H9 (cell line): Measurements from ENCODE around the gene SEL1L2. TPM values are rescaled to one million over a fixed set of nuclear protein-coding genes. Genes with fewer than 3 reads are reported as not detected.

ENCODE experiments used
- DNase-seq: peaks from one replicate; pipeline ENCODE4 v3.0.0-alpha.2; 2017
- H2AFZ ChIP-seq: one replicate; pipeline ENCODE4 v1.6.1; 2013; ENCODE audit warnings: mild to moderate bottlenecking, low read length, control low read depth, moderate library complexity
- H2AK5ac ChIP-seq: 2 replicates; pipeline ENCODE4 v1.6.1; 2013; ENCODE audit warnings: low read length, control low read depth, mixed read lengths; ENCODE audit not compliant: insufficient read length
- H2BK120ac ChIP-seq: one replicate; pipeline ENCODE4 v1.6.1; 2013; ENCODE audit warnings: low read depth, mild to moderate bottlenecking, low read length, control low read depth, inconsistent platforms; ENCODE audit not compliant: poor library complexity, severe bottlenecking
- H2BK12ac ChIP-seq: 2 replicates; pipeline ENCODE4 v1.6.1; 2013; ENCODE audit warnings: low read length, control low read depth, mixed read lengths, low read depth; ENCODE audit not compliant: insufficient read length
- H2BK15ac ChIP-seq: 2 replicates; pipeline ENCODE4 v1.6.1; 2013; ENCODE audit warnings: low read depth, low read length, control low read depth
- H2BK20ac ChIP-seq: one replicate; pipeline ENCODE4 v1.6.1; 2013; ENCODE audit warnings: low read depth, mild to moderate bottlenecking, low read length, control low read depth, inconsistent platforms; ENCODE audit not compliant: poor library complexity, severe bottlenecking
- H2BK5ac ChIP-seq: 2 replicates; pipeline ENCODE4 v1.6.1; 2013; ENCODE audit warnings: low read length, control low read depth, mixed read lengths; ENCODE audit not compliant: insufficient read length
- H3K14ac ChIP-seq: 2 replicates; pipeline ENCODE4 v1.6.1; 2013; ENCODE audit warnings: low read length, control low read depth; ENCODE audit not compliant: insufficient read depth
- H3K18ac ChIP-seq: 2 replicates; pipeline ENCODE4 v1.6.1; 2013; ENCODE audit warnings: low read depth, mild to moderate bottlenecking, mixed read lengths, low read length, control low read depth; ENCODE audit not compliant: insufficient read length
- H3K23ac ChIP-seq: 2 replicates; pipeline ENCODE4 v1.6.1; 2013; ENCODE audit warnings: low read length, control low read depth, mixed read lengths, low read depth; ENCODE audit not compliant: insufficient read length
- H3K23me2 ChIP-seq: 2 replicates; pipeline ENCODE4 v1.6.1; 2013; ENCODE audit warnings: low read depth, mild to moderate bottlenecking, mixed read lengths, low read length, control low read depth; ENCODE audit not compliant: insufficient read length, poor library complexity, severe bottlenecking
- H3K27ac ChIP-seq: 2 replicates; pipeline ENCODE4 v1.5.1; 2013; ENCODE audit warnings: low read length, control low read depth, mixed read lengths, low read depth; ENCODE audit not compliant: insufficient read length
- H3K27me3 ChIP-seq: 2 replicates; pipeline ENCODE4 v1.6.1; 2013; ENCODE audit warnings: low read length, control low read depth, inconsistent platforms; ENCODE audit not compliant: insufficient read depth
- H3K4ac ChIP-seq: 2 replicates; pipeline ENCODE4 v1.6.1; 2013; ENCODE audit warnings: low read depth, mild to moderate bottlenecking, control low read depth, inconsistent platforms, low read length, moderate library complexity
- H3K4me1 ChIP-seq: 2 replicates; pipeline ENCODE4 v1.6.1; 2013; ENCODE audit warnings: low read length, control low read depth, inconsistent platforms; ENCODE audit not compliant: insufficient read depth
- H3K4me2 ChIP-seq: 2 replicates; pipeline ENCODE4 v1.6.1; 2013; ENCODE audit warnings: low read length, control low read depth, mixed read lengths; ENCODE audit not compliant: insufficient read length, insufficient read depth
- H3K56ac ChIP-seq: 2 replicates; pipeline ENCODE4 v1.6.1; 2013; ENCODE audit warnings: low read depth, mild to moderate bottlenecking, mixed read lengths, low read length, control low read depth; ENCODE audit not compliant: insufficient read length
- H3K79me1 ChIP-seq: 2 replicates; pipeline ENCODE4 v1.6.1; 2013; ENCODE audit warnings: low read depth, mild to moderate bottlenecking, moderate library complexity, low read length, control low read depth, inconsistent platforms; ENCODE audit not compliant: insufficient read depth, poor library complexity, severe bottlenecking
- H3K79me2 ChIP-seq: 2 replicates; pipeline ENCODE4 v1.6.1; 2013; ENCODE audit warnings: low read length, control low read depth, inconsistent platforms; ENCODE audit not compliant: insufficient read depth
- H3K9ac ChIP-seq: 2 replicates; pipeline ENCODE4 v1.6.1; 2013; ENCODE audit warnings: low read length, control low read depth, mixed read lengths; ENCODE audit not compliant: insufficient read length; ENCODE audit errors: extremely low read depth
- H3K9me3 ChIP-seq: one replicate; pipeline ENCODE4 v1.6.1; 2013; ENCODE audit warnings: low read depth, low read length, inconsistent platforms; ENCODE audit not compliant: control insufficient read depth
- H3T11ph ChIP-seq: one replicate; pipeline ENCODE4 v1.6.1; 2013; ENCODE audit warnings: mild to moderate bottlenecking, low read length, control low read depth, inconsistent platforms
- H4K20me1 ChIP-seq: one replicate; pipeline ENCODE4 v1.6.1; 2013; ENCODE audit not compliant: control insufficient read depth, insufficient read length, insufficient read depth
- H4K5ac ChIP-seq: 2 replicates; pipeline ENCODE4 v1.6.1; 2013; ENCODE audit warnings: low read depth, mild to moderate bottlenecking, mixed read lengths, low read length, control low read depth; ENCODE audit not compliant: insufficient read length
- H4K8ac ChIP-seq: replicated peaks from 2 replicates; pipeline ENCODE4 v1.6.1; 2013; ENCODE audit warnings: low read length, control low read depth, mixed read lengths, low read depth; ENCODE audit not compliant: insufficient read length
- H4K91ac ChIP-seq: 2 replicates; pipeline ENCODE4 v1.6.1; 2013; ENCODE audit warnings: low read depth, mild to moderate bottlenecking, moderate library complexity, mixed read lengths, low read length, control low read depth; ENCODE audit not compliant: insufficient read length
- H3K27ac Mint-ChIP-seq, 3 experiments: 2 replicates in 2 of 3; 3 replicates in 1 of 3; pipeline ENCODE4 v1.8.0; 2020 to 2021; ENCODE audit warnings: mixed read lengths in 3 of 3, mild to moderate bottlenecking in 1 of 3, moderate library complexity in 1 of 3
- H3K27me3 Mint-ChIP-seq: 2 replicates; pipeline ENCODE4 v1.8.0; 2021; ENCODE audit warnings: low read depth, mild to moderate bottlenecking, moderate library complexity, mixed read lengths
- H3K36me3 Mint-ChIP-seq, 3 experiments: 2 replicates in 2 of 3; 3 replicates in 1 of 3; pipeline ENCODE4 v1.8.0; 2020 to 2021; ENCODE audit warnings: low read depth in 3 of 3, mixed read lengths in 3 of 3; ENCODE audit not compliant: insufficient read depth in 1 of 3
- H3K4me1 Mint-ChIP-seq, 2 experiments: 2 replicates each; pipeline ENCODE4 v1.8.0; 2020; ENCODE audit warnings: mixed read lengths in 2 of 2
- H3K4me3 Mint-ChIP-seq, 2 experiments: 2 replicates in 1 of 2; 3 replicates in 1 of 2; pipeline ENCODE4 v1.8.0; 2020 to 2021; ENCODE audit warnings: mild to moderate bottlenecking in 2 of 2, mixed read lengths in 2 of 2, moderate library complexity in 1 of 2
- H3K9me3 Mint-ChIP-seq, 2 experiments: 2 replicates in 1 of 2; 3 replicates in 1 of 2; pipeline ENCODE4 v1.8.0; 2020; ENCODE audit warnings: mild to moderate bottlenecking in 2 of 2, mixed read lengths in 2 of 2, moderate library complexity in 1 of 2
- CTCF ChIP-seq: fragments of 200-600 bp; sonication (generic); conservative IDR thresholded peaks from 3 replicates; pipeline ENCODE4 v1.8.0; 2021; ENCODE audit warnings: antibody characterized with exemption, mild to moderate bottlenecking
- WGBS: extraction: QIAGEN DNeasy Blood & Tissue Kit; methylation state at CpG from one replicate; pipeline ENCODE4 v1.1.7; 2013; ENCODE audit warnings: missing lambda C conversion rate, low lambda C conversion rate, mixed read lengths; ENCODE audit not compliant: insufficient read length; ENCODE audit errors: extremely low coverage; 5-methylcytosine and 5-hydroxymethylcytosine counted together
- total RNA-seq: library from RNA; stranded (reverse); gene quantifications from 2 replicates; pipeline ENCODE4 v1.2.1, GENCODE V29; 2021

SEL1L2 gene
- total RNA-seq, 1 experiment from 2014 or later = not detected

- Histone ChIP-seq H3K23me2 (no peaks in the 10 kb centered on the region), H3K18ac (no peak overlapping the region), H3K4me1 (no peaks in the 10 kb centered on the region), H2BK20ac (no peak overlapping the region), H4K8ac (no peak overlapping the region), H3K14ac (no peak overlapping the region), H3K9me3 (no peaks in the 10 kb centered on the region), H3K23ac (no peak overlapping the region), H2AFZ (no peak overlapping the region), H4K91ac (no peak overlapping the region), H2BK5ac (no peak overlapping the region), H3K27me3 (no peaks in the 10 kb centered on the region), H2BK120ac (no peak overlapping the region), H3K79me2 (no peaks in the 10 kb centered on the region), H4K20me1 (no peaks in the 10 kb centered on the region), H3K4me2 (no peak overlapping the region), H2BK12ac (no peak overlapping the region), H3K9ac (no peak overlapping the region), H3K79me1 (no peaks in the 10 kb centered on the region), H3K56ac (no peak overlapping the region), H3T11ph (no peak overlapping the region), H2AK5ac (no peak overlapping the region), H3K27ac (no peak overlapping the region), H4K5ac (no peak overlapping the region), H2BK15ac (no peak overlapping the region), H3K4ac (no peak overlapping the region)
- H3K9me3 Mint-ChIP-seq = no peaks in the 10 kb centered on the region
- no CpG with 5 or more reads among the region's 3 CpGs for WGBS
- H3K27me3 Mint-ChIP-seq = no peaks in the 10 kb centered on the region; the same call in 1 of the 2 replicates
- H3K27ac Mint-ChIP-seq = no peak overlapping the region
- no peak overlapping the region for H3K4me3 Mint-ChIP-seq
- DNase-seq = no peak
- no peaks in the 10 kb centered on the region for H3K4me1 Mint-ChIP-seq
- TF ChIP-seq CTCF = no peak
- H3K36me3 Mint-ChIP-seq = no peaks in the 10 kb centered on the region
These were observed 85.6 kb downstream of the SEL1L2 start for GRCh38 chr20:13904766-13905165.
